Measurements from ENCODE around the gene CAV1. TPM values are rescaled to one million over a fixed set of nuclear protein-coding genes. Genes with fewer than 3 reads are reported as not detected.

CAV1 gene
- total RNA-seq, 4 donors from 2014 or later, result 183 to 351 (median 300) TPM

- no peak for DNase-seq
- intact Hi-C loops (cut with DNase I; ENCODE audit: low total_unique reads), result no loop called here
- Histone ChIP-seq H3K27ac (peak overlapping the region; percentile 33 to 57), H3K9me3 (no peaks in the 10 kb centered on the region), H3K4me1 (peaks cover 5 to 10% of the 10 kb centered on the region in 2 donors), H3K27me3 (no peaks in the 10 kb centered on the region), H3K4me3 (no peak overlapping the region), H3K36me3 (no peaks in the 10 kb centered on the region)
- TF ChIP-seq, protein P1, sequence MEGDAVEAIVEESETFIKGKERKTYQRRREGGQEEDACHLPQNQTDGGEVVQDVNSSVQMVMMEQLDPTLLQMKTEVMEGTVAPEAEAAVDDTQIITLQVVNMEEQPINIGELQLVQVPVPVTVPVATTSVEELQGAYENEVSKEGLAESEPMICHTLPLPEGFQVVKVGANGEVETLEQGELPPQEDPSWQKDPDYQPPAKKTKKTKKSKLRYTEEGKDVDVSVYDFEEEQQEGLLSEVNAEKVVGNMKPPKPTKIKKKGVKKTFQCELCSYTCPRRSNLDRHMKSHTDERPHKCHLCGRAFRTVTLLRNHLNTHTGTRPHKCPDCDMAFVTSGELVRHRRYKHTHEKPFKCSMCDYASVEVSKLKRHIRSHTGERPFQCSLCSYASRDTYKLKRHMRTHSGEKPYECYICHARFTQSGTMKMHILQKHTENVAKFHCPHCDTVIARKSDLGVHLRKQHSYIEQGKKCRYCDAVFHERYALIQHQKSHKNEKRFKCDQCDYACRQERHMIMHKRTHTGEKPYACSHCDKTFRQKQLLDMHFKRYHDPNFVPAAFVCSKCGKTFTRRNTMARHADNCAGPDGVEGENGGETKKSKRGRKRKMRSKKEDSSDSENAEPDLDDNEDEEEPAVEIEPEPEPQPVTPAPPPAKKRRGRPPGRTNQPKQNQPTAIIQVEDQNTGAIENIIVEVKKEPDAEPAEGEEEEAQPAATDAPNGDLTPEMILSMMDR (IDR thresholded peaks at IDR 0.05), result no peak
- TF ChIP-seq POLR2A (IDR thresholded peaks at IDR 0.05), result no peak
These were observed 28.5 kb downstream of the CAV1 start for GRCh38 chr7:116553168-116553964.

- H3K36me3 ChIP-seq, result no peaks in the 10 kb centered on the region
- intact Hi-C loops (cut with DNase I; ENCODE audit: low total_unique reads), result no loop called here
- DNase-seq, result peak in 1 of 2 donors; percentile 29
- H3K27me3 ChIP-seq, result no peaks in the 10 kb centered on the region
- H3K9me3 ChIP-seq, result no peaks in the 10 kb centered on the region
- no peak overlapping the region for H3K4me3 ChIP-seq
- peak overlapping the region; percentile 33 to 57 for H3K27ac ChIP-seq
- H3K4me1 ChIP-seq, result peaks cover 10 to 11% of the 10 kb centered on the region in 2 donors
- TF ChIP-seq, protein P1 (IDR thresholded peaks at IDR 0.05), result no peak
- no peak for TF ChIP-seq POLR2A (IDR thresholded peaks at IDR 0.05)
These were observed 29.6 kb downstream of the CAV1 start for GRCh38 chr7:116554436-116554835.

DNA sequence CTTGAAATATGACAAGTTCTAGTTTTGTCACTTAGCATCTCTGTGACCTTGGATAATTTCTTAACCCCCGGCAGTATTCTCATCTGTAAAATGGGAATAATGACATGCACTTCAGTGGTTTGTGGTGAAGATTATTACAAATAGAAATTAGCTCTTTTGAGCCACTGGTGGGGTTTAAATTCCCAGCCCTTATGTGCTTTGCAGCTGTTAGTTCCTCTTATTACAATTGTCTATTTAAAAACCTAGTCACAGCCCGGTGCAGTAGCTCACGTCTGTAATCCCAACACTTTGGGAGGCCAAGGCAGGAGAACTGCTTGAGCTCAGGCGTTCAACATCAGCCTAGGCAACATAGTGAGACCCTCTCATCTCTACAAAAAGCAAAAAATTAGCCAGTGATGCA is 30.1 kb downstream of the CAV1 start:
- H3K4me1 ChIP-seq, result peaks cover 11 to 13% of the 10 kb centered on the region in 2 donors

DNA sequence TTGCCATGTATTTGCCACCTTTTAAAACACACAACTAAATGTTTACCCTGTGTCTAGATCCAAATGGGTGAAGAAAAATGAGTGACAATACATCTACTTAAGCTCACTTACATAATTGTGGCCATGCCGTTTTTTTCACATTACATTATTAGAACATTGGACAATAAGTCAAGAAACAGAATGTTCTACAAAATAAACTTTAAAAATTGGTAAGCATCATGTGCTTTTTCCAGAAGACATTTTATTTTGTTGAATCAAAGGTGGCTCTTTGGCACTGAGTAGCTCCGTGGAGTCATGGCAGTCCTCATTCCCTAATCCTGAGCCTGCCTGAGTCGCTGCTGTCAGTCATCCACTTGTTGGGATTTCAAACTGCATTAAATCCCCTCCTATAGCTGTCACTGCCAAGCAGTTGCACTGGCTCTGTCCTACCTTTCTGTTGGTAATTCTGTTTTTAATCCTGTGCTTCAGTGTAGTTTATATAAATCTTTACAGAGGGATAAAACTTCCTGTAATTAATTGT is 32.3 kb downstream of the CAV1 start:
- no peaks in the 10 kb centered on the region for H3K36me3 ChIP-seq
- no peaks in the 10 kb centered on the region for H3K9me3 ChIP-seq
- H3K4me3 ChIP-seq, result no peak overlapping the region
- intact Hi-C loops (cut with DNase I; ENCODE audit: low total_unique reads), result no loop called here
- H3K27ac ChIP-seq, result peak overlapping the region; percentile 3 to 55
- H3K27me3 ChIP-seq, result no peaks in the 10 kb centered on the region
- DNase-seq, result no peak
- no peak for TF ChIP-seq POLR2A (IDR thresholded peaks at IDR 0.05)
- TF ChIP-seq, protein P1 (IDR thresholded peaks at IDR 0.05), result no peak
- H3K4me1 ChIP-seq, result peaks cover 11 to 13% of the 10 kb centered on the region in 2 donors

More for the DNA sequence above, 30.1 kb downstream of the CAV1 start:
- Histone ChIP-seq H3K27me3 (no peaks in the 10 kb centered on the region), H3K36me3 (no peaks in the 10 kb centered on the region), H3K27ac (peak overlapping the region; percentile 43 to 57), H3K4me3 (no peak overlapping the region), H3K9me3 (no peaks in the 10 kb centered on the region)
- TF ChIP-seq POLR2A (IDR thresholded peaks at IDR 0.05), result no peak
- TF ChIP-seq, protein P1 (IDR thresholded peaks at IDR 0.05), result no peak
- DNase-seq, result no peak
- intact Hi-C loops (cut with DNase I; ENCODE audit: low total_unique reads), result no loop called here

GRCh38 chr7:116557901-116558300 is 33.1 kb downstream of the CAV1 start:
- Histone ChIP-seq H3K27ac (peak overlapping the region; percentile 3 to 55), H3K36me3 (no peaks in the 10 kb centered on the region), H3K27me3 (no peaks in the 10 kb centered on the region), H3K4me3 (no peak overlapping the region), H3K4me1 (peaks cover 8 to 11% of the 10 kb centered on the region in 2 donors), H3K9me3 (no peaks in the 10 kb centered on the region)
- DNase-seq, result no peak
- TF ChIP-seq POLR2A (IDR thresholded peaks at IDR 0.05), result no peak
- TF ChIP-seq, protein P1 (IDR thresholded peaks at IDR 0.05), result no peak
- intact Hi-C loops (cut with DNase I; ENCODE audit: low total_unique reads), result no loop called here
